ENCODE data around the gene PRG2. TPM values are rescaled to one million over a fixed set of nuclear protein-coding genes. Genes with fewer than 3 reads are reported as not detected.

Gene PRG2
- total and polyA plus RNA-seq, 5 donors from 2014 or later: 0.13 TPM; not detected in 4

GRCh38 chr11:57378186-57378585, 12.3 kb downstream of the PRG2 start:
- ATAC-seq (ENCODE audit: low read depth in 2 of 2) (no peak), DNase-seq (no peak)
- Mint-ChIP-seq H3K36me3 (no peaks in the 10 kb centered on the region), H3K27ac (no peak overlapping the region), H3K9me3 (peaks cover 0 to 2% (median 0%) of the 10 kb centered on the region in 7 donors), H3K27me3 (peaks cover 9% of the 10 kb centered on the region), H3K4me1 (no peaks in the 10 kb centered on the region), H3K4me3 (no peak overlapping the region)
- H3K4me3 ChIP-seq (ENCODE audit: low read depth, low read length): no peak overlapping the region
- no peaks in the 10 kb centered on the region for H3K4me1 ChIP-seq (ENCODE audit: control insufficient read depth, insufficient read depth, low read length, poor library complexity, severe bottlenecking)
- no peaks in the 10 kb centered on the region for H3K9me3 ChIP-seq (ENCODE audit: control insufficient read depth in 2 of 2, low read length in 2 of 2)
- no peaks in the 10 kb centered on the region for H3K36me3 ChIP-seq (ENCODE audit: control insufficient read depth, insufficient read depth, low read length)
- no peak overlapping the region for H3K27ac ChIP-seq (ENCODE audit: insufficient read depth, low read length, poor library complexity, severe bottlenecking)
- no peaks in the 10 kb centered on the region for H3K27me3 ChIP-seq (ENCODE audit: control insufficient read depth, insufficient read depth, low read length)

- H3K4me3 Mint-ChIP-seq: no peak overlapping the region
- Histone ChIP-seq H3K4me1 (ENCODE audit: control insufficient read depth, insufficient read depth, low read length, poor library complexity, severe bottlenecking) (no peaks in the 10 kb centered on the region), H3K27me3 (ENCODE audit: control insufficient read depth, insufficient read depth, low read length) (no peaks in the 10 kb centered on the region), H3K4me3 (ENCODE audit: low read depth, low read length) (no peak overlapping the region), H3K27ac (ENCODE audit: insufficient read depth, low read length, poor library complexity, severe bottlenecking) (no peak overlapping the region), H3K9me3 (ENCODE audit: control insufficient read depth in 2 of 2, low read length in 2 of 2) (no peaks in the 10 kb centered on the region), H3K36me3 (ENCODE audit: control insufficient read depth, insufficient read depth, low read length) (no peaks in the 10 kb centered on the region)
- no peaks in the 10 kb centered on the region for H3K4me1 Mint-ChIP-seq
- peaks cover 0 to 2% (median 0%) of the 10 kb centered on the region in 7 donors for H3K9me3 Mint-ChIP-seq
- H3K27ac Mint-ChIP-seq: no peak overlapping the region
- DNase-seq (no peak), ATAC-seq (ENCODE audit: low read depth in 2 of 2) (no peak)
- H3K27me3 Mint-ChIP-seq: peaks cover 9% of the 10 kb centered on the region
- H3K36me3 Mint-ChIP-seq: no peaks in the 10 kb centered on the region
These were observed 13.3 kb downstream of the PRG2 start for GRCh38 chr11:57377107-57377506.

DNA sequence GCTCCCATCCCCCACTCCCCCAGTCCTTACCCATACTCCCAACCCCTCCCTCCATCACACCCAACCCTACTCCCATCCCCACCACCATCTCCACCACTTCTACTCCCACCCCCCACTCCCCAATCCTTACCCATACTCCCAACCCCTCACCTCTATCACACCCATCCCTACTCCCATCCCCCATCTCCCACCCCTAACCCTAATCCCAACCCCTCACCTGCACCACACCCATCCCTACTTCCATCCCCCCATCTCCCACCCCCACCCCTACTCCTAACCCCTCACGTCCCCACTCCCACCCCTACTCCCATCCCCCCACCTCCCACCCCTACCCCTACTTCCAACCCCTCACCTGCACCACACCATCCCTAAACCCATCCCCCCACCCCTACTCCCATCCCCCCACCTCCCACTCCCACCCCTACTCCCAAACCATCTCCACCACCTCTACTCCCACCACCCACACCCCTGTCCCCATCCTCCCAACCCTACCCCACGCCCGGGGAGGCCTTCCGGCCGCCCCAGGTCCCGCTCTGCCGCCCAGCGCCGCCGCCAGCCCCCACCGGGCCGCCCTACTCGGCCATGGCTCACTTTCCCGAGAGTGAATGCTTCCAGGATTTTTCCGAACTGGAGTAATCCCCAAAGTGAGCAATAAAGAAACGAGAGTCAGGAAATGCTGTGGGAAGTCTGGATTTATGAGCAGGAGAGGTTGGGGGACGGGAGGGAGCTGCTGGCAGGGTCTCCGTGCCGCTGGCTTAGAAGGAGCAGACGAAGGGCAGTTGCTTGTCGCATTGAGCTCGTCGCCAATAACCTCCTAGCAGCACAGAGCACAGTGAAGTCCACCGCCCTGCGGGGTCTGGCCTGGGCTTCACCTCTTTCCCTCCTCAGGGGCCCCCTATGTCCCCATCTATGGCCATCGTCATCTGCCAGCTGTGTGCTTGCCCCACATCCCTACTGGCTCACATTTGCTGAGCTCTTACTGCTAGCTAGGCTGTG, 14.1 kb downstream of the PRG2 start:
- H3K27ac ChIP-seq (ENCODE audit: insufficient read depth, low read length, poor library complexity, severe bottlenecking): no peak overlapping the region
- DNase-seq (no peak), ATAC-seq (ENCODE audit: low read depth in 2 of 2) (no peak)
- no peaks in the 10 kb centered on the region for H3K4me1 ChIP-seq (ENCODE audit: control insufficient read depth, insufficient read depth, low read length, poor library complexity, severe bottlenecking)
- Mint-ChIP-seq H3K27me3 (peaks cover 9% of the 10 kb centered on the region), H3K4me3 (no peak overlapping the region), H3K27ac (no peak overlapping the region), H3K4me1 (no peaks in the 10 kb centered on the region), H3K9me3 (peaks cover 0 to 2% (median 0%) of the 10 kb centered on the region in 7 donors), H3K36me3 (no peaks in the 10 kb centered on the region)
- H3K36me3 ChIP-seq (ENCODE audit: control insufficient read depth, insufficient read depth, low read length): no peaks in the 10 kb centered on the region
- no peaks in the 10 kb centered on the region for H3K9me3 ChIP-seq (ENCODE audit: control insufficient read depth in 2 of 2, low read length in 2 of 2)
- H3K4me3 ChIP-seq (ENCODE audit: low read depth, low read length): no peak overlapping the region
- H3K27me3 ChIP-seq (ENCODE audit: control insufficient read depth, insufficient read depth, low read length): no peaks in the 10 kb centered on the region

- Mint-ChIP-seq H3K27ac (no peak overlapping the region), H3K27me3 (peaks cover 4% of the 10 kb centered on the region), H3K36me3 (no peaks in the 10 kb centered on the region), H3K9me3 (peaks cover 0 to 2% (median 0%) of the 10 kb centered on the region in 7 donors), H3K4me3 (no peak overlapping the region), H3K4me1 (no peaks in the 10 kb centered on the region)
- Histone ChIP-seq H3K27ac (ENCODE audit: insufficient read depth, low read length, poor library complexity, severe bottlenecking) (no peak overlapping the region), H3K4me3 (ENCODE audit: low read depth, low read length) (no peak overlapping the region), H3K4me1 (ENCODE audit: control insufficient read depth, insufficient read depth, low read length, poor library complexity, severe bottlenecking) (no peaks in the 10 kb centered on the region), H3K36me3 (ENCODE audit: control insufficient read depth, insufficient read depth, low read length) (no peaks in the 10 kb centered on the region), H3K27me3 (ENCODE audit: control insufficient read depth, insufficient read depth, low read length) (no peaks in the 10 kb centered on the region), H3K9me3 (ENCODE audit: control insufficient read depth in 2 of 2, low read length in 2 of 2) (no peaks in the 10 kb centered on the region)
- ATAC-seq (ENCODE audit: low read depth in 2 of 2) (no peak), DNase-seq (no peak)
These were observed 15.0 kb downstream of the PRG2 start for GRCh38 chr11:57375490-57375889.

- Mint-ChIP-seq H3K9me3 (no peaks in the 10 kb centered on the region), H3K27ac (no peak overlapping the region), H3K36me3 (no peaks in the 10 kb centered on the region), H3K4me3 (no peak overlapping the region), H3K27me3 (no peaks in the 10 kb centered on the region), H3K4me1 (no peaks in the 10 kb centered on the region)
- Histone ChIP-seq H3K4me1 (ENCODE audit: control insufficient read depth, insufficient read depth, low read length, poor library complexity, severe bottlenecking) (no peaks in the 10 kb centered on the region), H3K9me3 (ENCODE audit: control insufficient read depth in 2 of 2, low read length in 2 of 2) (no peaks in the 10 kb centered on the region), H3K27ac (ENCODE audit: insufficient read depth, low read length, poor library complexity, severe bottlenecking) (no peak overlapping the region), H3K4me3 (ENCODE audit: low read depth, low read length) (no peak overlapping the region), H3K27me3 (ENCODE audit: control insufficient read depth, insufficient read depth, low read length) (no peaks in the 10 kb centered on the region), H3K36me3 (ENCODE audit: control insufficient read depth, insufficient read depth, low read length) (no peaks in the 10 kb centered on the region)
- ATAC-seq (ENCODE audit: low read depth in 2 of 2): no peak
- no peak for DNase-seq
These were observed 15.5 kb downstream of the PRG2 start for GRCh38 chr11:57374966-57375365.

DNA sequence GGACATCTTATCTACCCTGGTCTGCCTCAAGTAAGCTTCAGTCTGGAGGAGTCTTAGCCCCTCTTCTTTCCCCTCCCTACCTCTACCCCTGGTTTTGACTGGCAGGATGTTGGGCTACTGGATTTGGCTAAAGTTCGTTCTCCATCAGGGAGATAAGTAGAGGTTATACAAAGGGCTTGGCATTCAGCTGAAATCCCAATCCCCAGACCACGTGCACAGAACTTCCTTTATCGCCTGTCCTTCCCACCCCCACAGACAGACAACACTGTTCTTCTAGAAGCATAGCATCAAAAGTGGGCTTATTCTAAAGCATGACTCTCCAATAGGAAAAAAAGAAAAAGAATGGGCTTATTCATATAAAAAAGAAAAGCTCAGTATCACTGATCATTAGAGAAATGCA, 17.3 kb downstream of the PRG2 start:
- Histone ChIP-seq H3K4me3 (ENCODE audit: low read depth, low read length) (no peak overlapping the region), H3K9me3 (ENCODE audit: control insufficient read depth in 2 of 2, low read length in 2 of 2) (no peaks in the 10 kb centered on the region), H3K27ac (ENCODE audit: insufficient read depth, low read length, poor library complexity, severe bottlenecking) (no peak overlapping the region), H3K4me1 (ENCODE audit: control insufficient read depth, insufficient read depth, low read length, poor library complexity, severe bottlenecking) (no peaks in the 10 kb centered on the region), H3K27me3 (ENCODE audit: control insufficient read depth, insufficient read depth, low read length) (no peaks in the 10 kb centered on the region), H3K36me3 (ENCODE audit: control insufficient read depth, insufficient read depth, low read length) (no peaks in the 10 kb centered on the region)
- Mint-ChIP-seq H3K4me1 (no peaks in the 10 kb centered on the region), H3K27ac (no peak overlapping the region), H3K27me3 (no peaks in the 10 kb centered on the region), H3K4me3 (no peak overlapping the region), H3K9me3 (no peaks in the 10 kb centered on the region), H3K36me3 (no peaks in the 10 kb centered on the region)
- ATAC-seq (ENCODE audit: low read depth in 2 of 2) (no peak), DNase-seq (no peak)

DNA sequence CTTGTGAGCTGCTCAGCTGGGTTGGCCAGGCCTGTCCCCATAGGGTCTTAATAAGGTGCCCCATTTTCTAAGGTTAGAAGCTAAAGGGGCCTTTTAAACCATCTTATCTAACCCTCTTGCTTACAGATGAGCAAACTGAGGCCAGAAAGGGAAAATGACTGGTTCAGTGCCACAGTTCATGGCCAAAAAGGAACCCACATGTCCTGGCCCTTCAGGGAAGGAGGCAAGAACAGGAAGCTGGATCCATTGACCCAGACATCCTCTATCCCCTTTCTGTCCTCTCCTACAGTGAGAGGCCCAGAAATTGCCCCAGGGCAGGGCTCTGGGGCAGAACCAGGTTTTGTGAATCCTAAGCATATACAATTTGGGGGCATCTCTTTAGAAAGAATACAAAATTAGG, 19.5 kb downstream of the PRG2 start:
- no peaks in the 10 kb centered on the region for H3K9me3 Mint-ChIP-seq
- no peaks in the 10 kb centered on the region for H3K4me1 ChIP-seq (ENCODE audit: control insufficient read depth, insufficient read depth, low read length, poor library complexity, severe bottlenecking)
- no peak for ATAC-seq (ENCODE audit: low read depth in 2 of 2)
- no peaks in the 10 kb centered on the region for H3K27me3 Mint-ChIP-seq
- no peaks in the 10 kb centered on the region for H3K36me3 Mint-ChIP-seq
- H3K4me3 ChIP-seq (ENCODE audit: low read depth, low read length): no peak overlapping the region
- H3K9me3 ChIP-seq (ENCODE audit: control insufficient read depth in 2 of 2, low read length in 2 of 2): no peaks in the 10 kb centered on the region
- no peaks in the 10 kb centered on the region for H3K4me1 Mint-ChIP-seq
- no peak overlapping the region for H3K4me3 Mint-ChIP-seq
- no peak overlapping the region for H3K27ac Mint-ChIP-seq
- no peak for DNase-seq
- no peaks in the 10 kb centered on the region for H3K27me3 ChIP-seq (ENCODE audit: control insufficient read depth, insufficient read depth, low read length)
- H3K36me3 ChIP-seq (ENCODE audit: control insufficient read depth, insufficient read depth, low read length): no peaks in the 10 kb centered on the region
- H3K27ac ChIP-seq (ENCODE audit: insufficient read depth, low read length, poor library complexity, severe bottlenecking): no peak overlapping the region

DNA sequence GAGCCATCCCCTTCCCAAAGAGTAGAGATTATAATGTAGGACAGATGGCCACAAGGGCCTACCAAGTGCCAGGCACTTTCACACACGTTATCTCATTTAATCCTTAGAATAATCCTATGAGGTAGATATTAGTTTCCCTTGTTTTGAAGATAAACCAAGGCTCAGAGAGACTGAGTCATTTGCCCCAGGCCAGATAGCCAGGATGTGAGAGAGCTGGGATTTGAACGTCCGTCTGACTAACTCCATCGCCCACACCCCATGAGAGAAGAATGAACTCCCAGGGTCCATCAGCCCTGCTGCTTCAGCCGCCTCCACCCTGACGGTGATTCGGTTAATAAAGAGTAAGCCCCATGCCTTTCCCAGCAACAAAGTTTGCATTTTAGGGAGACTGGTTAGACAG, 20.2 kb downstream of the PRG2 start:
- no peak overlapping the region for H3K27ac Mint-ChIP-seq
- H3K36me3 ChIP-seq (ENCODE audit: control insufficient read depth, insufficient read depth, low read length): no peaks in the 10 kb centered on the region
- H3K36me3 Mint-ChIP-seq: no peaks in the 10 kb centered on the region
- H3K4me3 Mint-ChIP-seq: no peak overlapping the region
- no peak overlapping the region for H3K4me3 ChIP-seq (ENCODE audit: low read depth, low read length)
- no peaks in the 10 kb centered on the region for H3K9me3 Mint-ChIP-seq
- no peaks in the 10 kb centered on the region for H3K9me3 ChIP-seq (ENCODE audit: control insufficient read depth in 2 of 2, low read length in 2 of 2)
- ATAC-seq (ENCODE audit: low read depth in 2 of 2) (no peak), DNase-seq (no peak)
- H3K27ac ChIP-seq (ENCODE audit: insufficient read depth, low read length, poor library complexity, severe bottlenecking): no peak overlapping the region
- no peaks in the 10 kb centered on the region for H3K4me1 Mint-ChIP-seq
- no peaks in the 10 kb centered on the region for H3K27me3 Mint-ChIP-seq
- H3K4me1 ChIP-seq (ENCODE audit: control insufficient read depth, insufficient read depth, low read length, poor library complexity, severe bottlenecking): no peaks in the 10 kb centered on the region
- no peaks in the 10 kb centered on the region for H3K27me3 ChIP-seq (ENCODE audit: control insufficient read depth, insufficient read depth, low read length)

Data from CD4-positive, CD25-positive, alpha-beta regulatory T cell (primary cell).